ENCODE measurements around the gene FUT1. TPM values are rescaled to one million over a fixed set of nuclear protein-coding genes. Genes with fewer than 3 reads are reported as not detected.

Gene FUT1
- total and polyA plus RNA-seq, 4 donors: 0.48 to 6.8 (median 1.0) TPM

GRCh38 chr19:48720613-48721296 is 31.7 kb downstream of the FUT1 start (continued):
- TF ChIP-seq CTCF (IDR thresholded peaks at IDR 0.05; ENCODE audit: low read depth, low read length, missing input control) (no peak), TAF1 (conservative IDR thresholded peaks at IDR 0.05) (no peak), ZBTB33 (IDR thresholded peaks at IDR 0.05) (peak; percentile 54), EGR1 (IDR thresholded peaks at IDR 0.05; ENCODE audit: low read depth in 2 of 2) (no peak), HNF4G (IDR thresholded peaks at IDR 0.05) (no peak), HNF4A (conservative IDR thresholded peaks at IDR 0.05) (no peak), GABPA (IDR thresholded peaks at IDR 0.05 in 1 of 2, conservative IDR thresholded peaks at IDR 0.05 in 1 of 2) (peak in 1 of 2 donors; percentile 50), RAD21 (IDR thresholded peaks at IDR 0.05) (no peak)

- no peaks in the 10 kb centered on the region for H3K36me3 ChIP-seq (ENCODE audit: control insufficient read depth in 4 of 4, insufficient read depth in 3 of 4, low read depth in 1 of 4, low read length in 3 of 4)
- H3K4me1 ChIP-seq (ENCODE audit: control insufficient read depth in 4 of 4, insufficient read depth in 4 of 4, low read length in 3 of 4): peaks cover 0 to 12% (median 7%) of the 10 kb centered on the region in 4 donors
- WGBS: 41% methylated on average over 12 of the region's 12 CpGs
- no peaks in the 10 kb centered on the region for H3K27me3 ChIP-seq (ENCODE audit: control insufficient read depth in 4 of 4, insufficient read depth in 4 of 4, low read length in 3 of 4)
- no peaks in the 10 kb centered on the region for H3K9me3 ChIP-seq (ENCODE audit: control insufficient read depth in 4 of 4, low read length in 3 of 4)
- TF ChIP-seq SP1 (IDR thresholded peaks at IDR 0.05): no peak
- no peak for DNase-seq (ENCODE audit: low spot score)
- no peak overlapping the region for H3K27ac ChIP-seq (ENCODE audit: low read depth in 1 of 2, low read length in 2 of 2)
- H3K9ac ChIP-seq (ENCODE audit: low read depth in 1 of 2, low read length in 2 of 2): no peak overlapping the region
- no peak overlapping the region for H3K4me3 ChIP-seq (ENCODE audit: low read depth in 1 of 3, low read length in 3 of 3)
These were observed 32.2 kb downstream of the FUT1 start for GRCh38 chr19:48720251-48720612.

- Histone ChIP-seq H3K27me3 (ENCODE audit: control insufficient read depth in 4 of 4, insufficient read depth in 4 of 4, low read length in 3 of 4) (no peaks in the 10 kb centered on the region), H3K9me3 (ENCODE audit: control insufficient read depth in 4 of 4, low read length in 3 of 4) (no peaks in the 10 kb centered on the region), H3K36me3 (ENCODE audit: control insufficient read depth in 4 of 4, insufficient read depth in 3 of 4, low read depth in 1 of 4, low read length in 3 of 4) (no peaks in the 10 kb centered on the region), H3K27ac (ENCODE audit: low read depth in 1 of 2, low read length in 2 of 2) (peak within 1 kb of the TSS; percentile 78 to 90), H3K4me3 (ENCODE audit: low read depth in 1 of 3, low read length in 3 of 3) (no peak within 1 kb of the TSS), H3K9ac (ENCODE audit: low read depth in 1 of 2, low read length in 2 of 2) (no peak within 1 kb of the TSS), H3K4me1 (ENCODE audit: control insufficient read depth in 4 of 4, insufficient read depth in 4 of 4, low read length in 3 of 4) (peaks cover 0 to 19% (median 12%) of the 10 kb centered on the region in 4 donors)
- DNase-seq (ENCODE audit: low spot score): no peak
- WGBS: 83% methylated on average over 33 of the region's 33 CpGs
- no peak for TF ChIP-seq JUND (IDR thresholded peaks at IDR 0.05)
- no peak for TF ChIP-seq REST (IDR thresholded peaks at IDR 0.05)
- TF ChIP-seq HNF4A (conservative IDR thresholded peaks at IDR 0.05): no peak
- no peak for TF ChIP-seq CTCF (IDR thresholded peaks at IDR 0.05; ENCODE audit: low read depth, low read length, missing input control)
- no peak for TF ChIP-seq NR2F2 (IDR thresholded peaks at IDR 0.05)
- no peak for TF ChIP-seq EGR1 (IDR thresholded peaks at IDR 0.05; ENCODE audit: low read depth in 2 of 2)
- no peak for TF ChIP-seq GABPA (IDR thresholded peaks at IDR 0.05 in 1 of 2, conservative IDR thresholded peaks at IDR 0.05 in 1 of 2)
- no peak for TF ChIP-seq FOXA1 (IDR thresholded peaks at IDR 0.05)
- no peak for TF ChIP-seq ATF3 (IDR thresholded peaks at IDR 0.05)
- TF ChIP-seq RAD21 (IDR thresholded peaks at IDR 0.05): no peak
- TF ChIP-seq FOXA2 (IDR thresholded peaks at IDR 0.05): no peak
- no peak for TF ChIP-seq ZBTB33 (IDR thresholded peaks at IDR 0.05)
These were observed 32.9 kb downstream of the FUT1 start, which contains the start of gene MAMSTR for GRCh38 chr19:48719263-48720171. Gene MAMSTR (minus strand): TSS chr19:48719725. CDS start chr19:48719031, 694 bp downstream.

All from liver (tissue), 9 donors.